Mononuclear cell (primary cell): Measurements from ENCODE around the gene YTHDF1. TPM values are rescaled to one million over a fixed set of nuclear protein-coding genes. Genes with fewer than 3 reads are reported as not detected.
"Not testable (repeated sequence)": the region's sequence is repeated elsewhere in the genome, so short reads cannot be mapped to it uniquely, and the experiment has no call there.

Experiments
- H3K27me3 ChIP-seq: 2 replicates; pipeline ENCODE4 v1.6.0; 2011; ENCODE audit warnings: low read length, control low read depth; ENCODE audit not compliant: insufficient read depth
- H3K4me1 ChIP-seq: 2 replicates; pipeline ENCODE4 v1.5.1; 2011; ENCODE audit warnings: mild to moderate bottlenecking, low read length, control low read depth; ENCODE audit not compliant: insufficient read depth
- H3K4me3 ChIP-seq: 2 replicates; pipeline ENCODE4 v1.5.1; 2011; ENCODE audit warnings: mild to moderate bottlenecking, low read length, moderate library complexity
- H3K9me3 ChIP-seq: 2 replicates; pipeline ENCODE4 v1.5.1; 2011; ENCODE audit warnings: low read depth, mild to moderate bottlenecking, control low read depth, low read length
- total RNA-seq: library from RNA; depleted of rRNA; stranded (reverse); fragments of >200 nt; gene quantifications from one replicate; pipeline ENCODE4 v1.2.3, GENCODE V29; 2012

The YTHDF1 gene
- total RNA-seq, 1 donor, result 34.0 TPM

DNA sequence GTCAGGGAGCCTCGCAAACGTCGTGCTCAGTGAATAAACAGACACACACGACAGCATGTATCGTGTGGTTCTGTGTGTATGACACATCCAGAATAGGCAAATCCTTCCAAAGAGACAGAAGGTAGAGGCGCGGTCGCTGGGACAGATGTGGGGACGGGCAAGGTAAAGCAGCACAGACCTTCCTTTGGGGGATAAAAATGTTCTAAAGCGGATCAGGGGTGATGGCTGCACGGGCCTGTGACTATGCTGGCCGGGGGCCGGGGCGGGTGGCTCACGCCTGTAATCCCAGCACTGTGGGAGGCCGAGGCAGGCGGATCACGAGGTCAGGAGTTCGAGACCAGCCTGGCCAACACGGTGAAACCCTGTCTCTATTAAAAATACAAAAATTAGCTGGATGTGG lies 56.7 kb downstream of the YTHDF1 start:
- H3K27me3 ChIP-seq, H3K4me3 ChIP-seq, H3K4me1 ChIP-seq, H3K9me3 ChIP-seq: not testable (repeated sequence)

DNA sequence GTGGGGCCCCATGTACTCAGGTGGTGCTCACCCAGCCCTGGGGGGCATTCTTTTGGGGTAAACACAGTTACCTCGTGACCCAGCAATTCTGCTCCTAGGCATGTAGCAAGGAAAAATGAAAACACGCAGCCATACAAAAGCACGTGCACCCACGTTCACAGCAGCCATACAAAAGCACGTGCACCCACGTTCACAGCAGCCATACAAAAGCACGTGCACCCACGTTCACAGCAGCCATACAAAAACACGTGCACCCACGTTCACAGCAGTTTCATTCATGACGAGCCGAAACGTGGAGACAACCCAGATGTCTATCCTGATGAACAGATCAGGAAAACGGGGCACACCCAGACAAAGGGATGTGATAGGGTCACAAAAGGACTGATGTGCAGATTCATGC lies 57.1 kb downstream of the YTHDF1 start:
- Histone ChIP-seq H3K4me1 (no peaks in the 10 kb centered on the region), H3K4me3 (no peak overlapping the region), H3K9me3 (no peaks in the 10 kb centered on the region), H3K27me3 (no peaks in the 10 kb centered on the region)

DNA sequence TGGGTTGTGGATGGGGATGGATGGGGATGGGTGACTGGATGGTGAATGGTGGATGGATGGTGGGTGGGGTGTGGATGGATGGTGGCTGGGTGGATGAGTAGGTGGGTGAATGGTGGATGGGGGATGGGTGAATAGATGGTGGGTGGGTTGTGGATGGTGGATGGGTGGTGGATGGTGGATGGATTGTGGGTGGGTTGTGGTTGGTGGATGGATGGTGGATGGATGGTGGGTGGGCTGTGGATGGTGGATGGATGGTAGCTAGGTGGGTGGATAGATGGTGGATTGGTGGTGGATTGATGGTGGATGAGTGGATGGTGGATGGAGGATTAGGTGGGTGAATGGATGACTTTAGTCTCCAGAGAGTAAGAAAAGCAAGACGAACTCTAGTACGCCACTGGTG lies 57.6 kb downstream of the YTHDF1 start:
- Histone ChIP-seq H3K4me3 (no peak overlapping the region), H3K27me3 (no peaks in the 10 kb centered on the region), H3K9me3 (no peaks in the 10 kb centered on the region), H3K4me1 (no peaks in the 10 kb centered on the region)

DNA sequence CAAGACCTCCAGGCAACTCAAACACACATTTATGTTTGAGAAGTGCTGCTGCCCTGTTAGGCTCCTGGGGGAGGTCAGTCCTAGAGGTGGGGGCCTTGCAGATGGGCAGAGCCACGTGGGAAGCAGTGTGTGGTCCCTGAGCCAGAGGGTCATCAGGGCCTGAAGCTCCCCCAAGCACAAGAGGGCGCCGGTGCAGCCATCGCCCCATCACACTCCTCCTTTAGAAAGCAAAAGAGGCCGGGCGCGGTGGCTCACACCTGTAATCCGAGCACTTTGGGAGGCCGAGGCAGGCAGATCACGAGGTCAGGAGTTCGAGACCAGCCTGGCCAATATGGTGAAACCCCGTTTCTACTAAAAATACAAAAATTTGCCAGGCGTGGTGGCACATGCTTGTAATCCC lies 58.5 kb downstream of the YTHDF1 start:
- not testable (repeated sequence) for H3K27me3 ChIP-seq, H3K9me3 ChIP-seq, H3K4me1 ChIP-seq, H3K4me3 ChIP-seq

DNA sequence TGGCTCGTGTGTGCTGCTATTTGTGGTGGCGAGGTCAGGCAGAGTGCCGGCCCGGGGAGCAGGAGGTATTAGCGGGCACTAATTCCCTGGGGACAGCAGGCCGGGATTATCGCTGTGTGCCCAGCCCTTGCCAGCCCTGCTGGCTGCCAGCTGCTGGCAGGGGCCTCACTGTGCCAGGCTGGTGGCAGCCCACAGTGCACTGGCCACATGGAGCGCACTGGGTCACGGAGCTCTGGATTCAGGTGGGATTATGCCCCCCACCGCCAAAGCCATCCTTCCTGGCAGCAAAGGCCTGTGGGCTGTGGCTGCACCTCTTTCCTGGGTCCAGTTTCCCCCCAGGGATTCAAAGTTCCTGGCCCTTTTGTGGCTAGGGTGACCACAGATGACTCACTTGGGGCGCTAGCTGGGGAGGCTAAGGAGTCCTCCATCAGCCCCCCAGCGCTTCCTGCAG lies 59.7 kb downstream of the YTHDF1 start:
- Histone ChIP-seq H3K27me3 (no peaks in the 10 kb centered on the region), H3K4me3 (no peak overlapping the region), H3K4me1 (no peaks in the 10 kb centered on the region), H3K9me3 (no peaks in the 10 kb centered on the region)

DNA sequence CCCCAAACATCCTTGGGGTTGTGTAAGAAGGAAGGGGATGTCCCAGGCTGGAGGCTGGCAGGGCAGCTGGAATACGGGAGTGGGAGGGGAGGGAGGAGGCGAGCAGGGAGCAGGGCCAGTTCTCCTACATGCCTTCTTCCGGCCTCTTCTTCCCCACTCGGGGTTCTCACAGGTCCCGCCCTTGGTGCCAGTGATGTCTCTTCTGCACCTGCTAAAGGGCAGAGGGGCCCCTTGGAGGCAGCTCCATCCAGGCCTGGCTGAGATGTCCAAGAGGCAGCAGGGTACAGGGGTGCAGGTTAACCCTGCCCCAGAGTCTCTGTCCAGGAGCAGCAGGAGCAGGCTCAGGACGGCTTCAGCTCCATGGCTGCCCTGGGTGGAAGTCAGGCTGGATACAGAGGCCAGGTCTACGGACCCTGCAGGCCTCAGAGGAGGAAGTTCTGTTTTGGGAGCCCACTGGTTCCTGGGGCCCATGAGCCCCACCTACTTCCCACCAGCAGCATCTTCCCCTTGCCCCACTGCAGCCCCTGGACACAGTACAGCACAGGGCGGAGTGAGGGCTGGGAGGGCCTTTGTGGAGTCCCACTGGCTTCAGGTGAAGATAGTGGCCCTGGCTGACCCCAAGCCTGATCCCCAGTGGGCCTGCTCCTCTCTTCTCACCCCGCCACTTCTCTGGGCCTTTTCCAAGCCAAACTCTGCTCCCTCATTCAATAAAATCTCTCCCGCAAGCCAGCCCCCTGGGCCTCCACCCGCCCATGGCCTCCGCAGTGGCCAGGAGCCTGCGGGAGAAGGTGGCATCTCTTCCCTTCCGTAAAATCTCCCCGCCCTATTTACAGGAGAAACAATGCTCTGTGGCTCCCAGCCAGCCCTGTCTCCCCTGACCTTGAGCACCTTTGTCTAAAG lies 60.4 kb downstream of the YTHDF1 start:
- no peaks in the 10 kb centered on the region for H3K9me3 ChIP-seq
- no peaks in the 10 kb centered on the region for H3K27me3 ChIP-seq
- no peak overlapping the region for H3K4me3 ChIP-seq
- no peaks in the 10 kb centered on the region for H3K4me1 ChIP-seq

DNA sequence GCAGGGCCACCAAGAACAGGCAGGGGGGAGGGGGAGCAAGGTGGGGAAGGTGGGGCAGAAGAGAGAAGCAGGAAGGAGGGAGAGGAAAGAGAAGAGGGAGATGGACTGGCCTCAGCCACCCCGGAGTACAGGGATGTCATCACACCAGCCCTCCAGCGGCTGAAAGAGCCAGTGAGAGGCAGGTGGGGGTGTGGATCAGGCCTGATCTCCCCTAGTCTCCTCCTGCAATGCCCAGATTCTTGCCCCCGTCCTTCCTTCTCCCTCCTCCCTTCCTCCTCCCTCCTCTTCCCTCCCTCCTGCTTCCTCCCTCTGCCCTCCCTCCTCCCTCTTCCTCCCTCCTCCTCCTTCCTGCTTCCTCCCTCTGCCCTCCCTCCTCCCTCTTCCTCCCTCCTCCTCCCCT lies 61.5 kb downstream of the YTHDF1 start:
- H3K27me3 ChIP-seq, result no peaks in the 10 kb centered on the region
- H3K9me3 ChIP-seq, result no peaks in the 10 kb centered on the region
- no peaks in the 10 kb centered on the region for H3K4me1 ChIP-seq
- no peak overlapping the region for H3K4me3 ChIP-seq

DNA sequence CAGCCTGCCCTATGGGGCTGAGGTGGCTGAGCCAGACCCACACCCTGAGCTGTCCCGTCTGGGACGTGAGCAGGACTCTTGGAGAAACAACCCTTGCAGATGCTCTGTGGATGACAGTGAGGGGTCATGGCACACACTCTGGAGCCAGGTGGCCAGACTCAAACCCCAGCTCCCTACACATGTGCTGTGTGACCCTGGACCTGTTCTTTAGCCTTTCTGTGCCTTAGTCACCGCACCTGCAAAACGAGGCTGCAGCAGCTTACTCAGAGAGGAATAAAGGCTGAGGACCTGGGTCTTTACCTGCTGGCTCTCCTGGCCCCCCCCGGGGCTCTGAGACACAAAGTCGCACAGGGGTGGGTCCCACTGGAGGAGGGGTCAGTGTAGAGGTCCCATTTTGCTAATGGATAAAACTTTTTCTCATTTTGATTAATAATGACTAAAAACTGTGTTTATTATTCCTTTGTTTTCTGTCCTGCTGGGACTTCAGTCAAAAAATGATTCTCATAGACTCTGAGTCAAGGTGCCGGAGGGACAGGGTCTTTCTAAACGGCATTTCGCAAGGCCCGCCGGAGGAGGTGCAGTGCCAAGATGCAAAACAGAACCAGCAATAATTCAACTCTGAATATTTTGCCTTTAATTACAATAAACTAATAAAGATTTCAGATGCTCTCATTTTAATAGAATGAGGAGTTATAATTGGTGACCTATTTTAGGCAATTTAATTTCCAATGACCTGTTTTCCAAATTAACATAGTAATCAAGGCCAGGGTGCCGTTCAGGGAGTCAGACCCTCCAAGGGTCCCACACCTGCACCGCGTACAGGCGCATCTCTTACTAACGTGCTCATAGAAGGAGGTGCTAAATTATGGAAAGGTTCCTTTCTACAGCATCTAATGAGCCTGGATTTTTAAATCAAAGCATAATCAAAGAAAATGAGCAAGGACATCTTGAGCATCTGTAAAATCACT lies 62.4 kb downstream of the YTHDF1 start:
- Histone ChIP-seq H3K4me3 (no peak overlapping the region), H3K4me1 (no peaks in the 10 kb centered on the region), H3K27me3 (no peaks in the 10 kb centered on the region), H3K9me3 (no peaks in the 10 kb centered on the region)

DNA sequence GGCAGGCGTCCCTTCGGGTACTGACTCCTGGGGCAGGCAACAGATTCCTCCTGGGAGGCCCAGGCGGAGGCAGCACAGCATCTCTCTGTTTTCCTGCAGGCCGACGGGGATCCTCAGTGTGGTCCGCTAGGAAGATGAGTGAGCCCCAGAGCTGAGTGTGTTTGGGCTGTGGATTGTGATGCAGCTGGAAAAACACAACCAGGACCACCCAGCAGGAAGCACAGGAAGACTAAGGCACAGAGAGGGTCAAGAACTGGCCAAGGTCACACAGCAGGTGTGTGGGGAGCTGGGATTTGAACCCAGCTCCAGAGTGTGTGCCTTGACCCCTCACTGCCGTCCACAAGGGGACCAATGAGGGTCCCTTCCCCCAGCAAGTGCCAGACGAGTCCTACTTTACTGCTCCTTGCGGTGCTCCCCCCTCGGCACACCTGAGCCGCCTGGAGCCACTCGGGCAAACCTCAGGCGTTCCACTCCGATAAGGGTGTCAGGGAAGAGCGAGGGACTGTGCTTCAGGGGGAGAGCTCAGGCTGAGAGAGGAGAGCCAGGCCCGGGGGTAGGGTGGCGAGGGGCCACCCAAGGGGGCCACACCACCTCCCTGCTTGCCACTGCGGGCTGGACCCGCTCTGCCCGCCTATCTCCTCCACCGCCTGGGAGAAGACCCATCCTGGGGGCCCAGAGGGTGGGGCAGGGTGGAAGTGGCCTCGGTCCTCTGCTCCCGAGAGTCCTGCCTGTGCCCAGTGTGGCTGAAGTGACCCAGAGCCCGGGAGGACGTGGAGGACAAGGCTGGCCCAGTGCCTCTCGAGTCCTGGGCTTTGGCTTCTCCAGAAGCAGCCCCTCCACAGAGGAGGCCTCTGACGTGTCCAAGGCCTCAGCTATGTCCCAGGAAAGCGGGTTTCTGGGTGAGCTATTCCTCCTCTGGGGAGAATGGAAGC lies 63.3 kb downstream of the YTHDF1 start:
- H3K9me3 ChIP-seq, result peaks cover 7% of the 10 kb centered on the region
- no peak overlapping the region for H3K4me3 ChIP-seq
- H3K27me3 ChIP-seq, result peaks cover under 1% of the 10 kb centered on the region
- H3K4me1 ChIP-seq, result no peaks in the 10 kb centered on the region

DNA sequence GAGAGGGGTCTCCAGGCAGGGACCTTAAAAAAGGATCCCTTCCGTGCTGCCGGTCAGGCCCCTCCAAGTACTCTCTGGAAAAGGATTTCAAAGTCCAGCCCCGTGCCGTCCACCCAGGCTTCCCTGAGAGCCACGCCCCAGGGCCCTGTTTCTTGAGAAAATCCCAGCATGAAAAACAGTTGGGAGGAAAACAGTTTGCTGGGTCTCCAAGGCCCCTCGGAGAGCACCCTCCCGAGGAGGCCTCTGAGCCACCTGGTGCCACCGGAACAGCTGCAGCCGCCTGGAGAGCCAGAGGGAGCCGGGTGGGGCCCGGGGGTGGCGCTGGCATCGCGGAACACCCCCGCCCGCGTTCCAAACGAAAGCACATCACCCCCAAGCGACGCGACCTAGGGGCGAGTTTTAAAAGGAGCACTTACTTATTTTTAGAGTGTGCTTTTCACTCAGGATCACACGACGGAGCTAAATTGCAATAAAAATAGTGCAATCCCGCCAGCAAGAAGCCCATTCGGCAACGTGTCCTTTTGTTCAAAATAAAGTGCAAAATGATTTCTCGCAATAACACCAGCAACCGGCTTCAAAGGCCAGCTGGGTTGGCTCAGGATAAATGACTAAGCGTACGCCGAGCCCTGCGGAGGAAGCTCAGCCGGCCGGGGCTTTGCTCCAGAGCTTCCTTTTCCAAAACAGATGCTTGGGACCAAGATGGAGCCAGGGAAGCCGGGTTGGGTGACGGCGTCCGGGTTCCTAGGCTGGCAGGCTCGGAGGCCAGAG lies 64.2 kb downstream of the YTHDF1 start:
- peaks cover 6% of the 10 kb centered on the region for H3K27me3 ChIP-seq
- H3K9me3 ChIP-seq, result peaks cover 11% of the 10 kb centered on the region
- H3K4me3 ChIP-seq, result no peak overlapping the region
- H3K4me1 ChIP-seq, result no peaks in the 10 kb centered on the region

DNA sequence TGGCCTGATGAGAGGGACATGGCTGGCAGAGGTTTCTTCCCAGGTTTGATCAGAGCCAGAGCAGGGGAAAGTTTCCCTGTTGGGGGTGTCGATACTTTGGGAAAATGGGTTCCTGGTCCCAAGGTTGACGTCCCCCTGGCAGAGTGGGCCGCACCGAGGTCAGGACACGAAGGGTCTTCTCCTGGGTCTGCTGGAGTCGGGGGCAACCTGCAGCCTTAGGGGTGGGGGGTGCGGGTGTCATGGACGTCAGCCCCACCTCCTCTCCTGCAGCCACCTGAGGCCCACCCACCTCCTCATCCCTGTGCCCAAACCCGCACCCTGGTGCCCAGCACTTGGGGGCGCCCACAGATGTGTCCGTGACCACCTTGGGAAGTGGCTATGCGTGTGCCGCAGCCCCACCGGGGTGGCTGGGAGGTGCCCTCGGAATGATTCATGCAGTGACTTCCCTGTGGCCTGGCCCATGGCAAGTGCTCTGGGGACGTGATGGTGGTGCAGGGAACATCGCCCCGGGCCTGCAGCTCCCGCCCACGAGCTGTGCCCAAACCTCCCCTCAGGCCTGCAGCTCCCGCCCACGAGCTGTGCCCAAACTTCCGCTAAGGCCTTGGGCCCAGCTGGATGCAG lies 64.9 kb downstream of the YTHDF1 start:
- no peaks in the 10 kb centered on the region for H3K4me1 ChIP-seq
- H3K4me3 ChIP-seq, result no peak overlapping the region
- peaks cover 10% of the 10 kb centered on the region for H3K27me3 ChIP-seq
- H3K9me3 ChIP-seq, result peaks cover 11% of the 10 kb centered on the region

DNA sequence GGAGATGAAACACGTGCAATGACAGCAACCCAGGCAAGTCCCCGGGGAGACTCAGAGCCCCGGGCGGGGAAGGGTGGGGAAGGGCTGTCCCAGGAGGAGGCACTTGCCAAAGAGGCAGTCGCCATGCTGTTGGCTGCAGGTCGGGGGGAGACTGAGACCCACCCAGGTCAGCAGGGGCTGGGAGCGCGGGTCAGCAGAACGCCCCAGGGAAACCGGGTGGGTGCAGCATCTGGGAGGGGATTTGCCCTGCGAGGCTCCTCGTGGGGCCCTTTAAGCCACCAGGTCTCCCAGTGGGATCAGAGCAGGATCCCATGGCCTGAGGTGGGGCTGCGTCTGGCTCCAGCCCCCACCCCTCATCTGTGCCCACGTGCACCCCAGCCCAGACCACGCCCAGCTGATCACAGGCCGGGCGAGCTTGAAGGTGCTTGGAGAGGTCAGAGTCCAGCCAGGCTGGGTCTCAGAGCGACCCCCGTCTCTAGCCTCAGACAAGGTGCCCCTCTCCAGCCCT lies 65.5 kb downstream of the YTHDF1 start:
- H3K27me3 ChIP-seq, result peaks cover 10% of the 10 kb centered on the region
- peaks cover 11% of the 10 kb centered on the region for H3K9me3 ChIP-seq
- no peak overlapping the region for H3K4me3 ChIP-seq
- no peaks in the 10 kb centered on the region for H3K4me1 ChIP-seq

DNA sequence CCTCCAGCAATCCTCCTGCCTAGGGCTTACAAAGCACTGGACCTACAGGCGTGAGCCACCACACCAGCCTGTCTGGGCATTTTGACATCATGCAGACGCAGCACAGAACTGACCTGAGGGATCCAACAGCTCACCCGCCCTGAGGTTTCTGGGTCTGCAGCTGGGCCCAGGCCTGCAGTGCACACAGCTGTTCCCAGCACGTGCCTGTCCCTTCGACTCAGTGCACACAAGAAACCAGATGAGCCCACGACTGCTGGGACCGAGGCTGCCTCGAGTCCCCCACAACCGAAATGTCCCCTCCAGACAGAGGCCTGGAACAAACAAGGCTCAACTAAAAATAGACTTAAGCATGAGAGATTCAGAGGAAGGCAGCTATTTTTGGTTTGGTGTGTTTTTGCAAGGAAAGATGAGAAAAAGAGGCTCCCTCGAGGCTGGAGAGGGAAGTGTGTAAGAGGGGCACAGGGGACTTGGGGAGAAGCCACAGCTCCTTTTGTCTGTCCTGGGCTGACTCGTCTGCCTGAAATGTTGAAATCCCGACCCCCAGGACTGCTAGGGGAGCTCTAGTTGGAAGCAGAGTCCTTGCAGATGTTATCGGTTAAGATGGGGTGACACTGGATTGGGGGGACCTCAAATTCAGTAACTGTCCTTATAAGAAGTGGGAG lies 66.3 kb downstream of the YTHDF1 start:
- Histone ChIP-seq H3K27me3 (peaks cover 16% of the 10 kb centered on the region), H3K4me1 (no peaks in the 10 kb centered on the region), H3K9me3 (peaks cover 11% of the 10 kb centered on the region), H3K4me3 (no peak overlapping the region)
